ENCODE results near the gene TBC1D13. TPM values are rescaled to one million over a fixed set of nuclear protein-coding genes. Genes with fewer than 3 reads are reported as not detected.
A peak's percentile ranks its signal among the peaks of the same experiment; 100 is the strongest.

Gene TBC1D13
- total and polyA plus RNA-seq, 2 of the 13 experiments (the other 11 are each of a cell fraction or from before 2014, with no cell fraction given), result 17.9 to 19.7 TPM

DNA sequence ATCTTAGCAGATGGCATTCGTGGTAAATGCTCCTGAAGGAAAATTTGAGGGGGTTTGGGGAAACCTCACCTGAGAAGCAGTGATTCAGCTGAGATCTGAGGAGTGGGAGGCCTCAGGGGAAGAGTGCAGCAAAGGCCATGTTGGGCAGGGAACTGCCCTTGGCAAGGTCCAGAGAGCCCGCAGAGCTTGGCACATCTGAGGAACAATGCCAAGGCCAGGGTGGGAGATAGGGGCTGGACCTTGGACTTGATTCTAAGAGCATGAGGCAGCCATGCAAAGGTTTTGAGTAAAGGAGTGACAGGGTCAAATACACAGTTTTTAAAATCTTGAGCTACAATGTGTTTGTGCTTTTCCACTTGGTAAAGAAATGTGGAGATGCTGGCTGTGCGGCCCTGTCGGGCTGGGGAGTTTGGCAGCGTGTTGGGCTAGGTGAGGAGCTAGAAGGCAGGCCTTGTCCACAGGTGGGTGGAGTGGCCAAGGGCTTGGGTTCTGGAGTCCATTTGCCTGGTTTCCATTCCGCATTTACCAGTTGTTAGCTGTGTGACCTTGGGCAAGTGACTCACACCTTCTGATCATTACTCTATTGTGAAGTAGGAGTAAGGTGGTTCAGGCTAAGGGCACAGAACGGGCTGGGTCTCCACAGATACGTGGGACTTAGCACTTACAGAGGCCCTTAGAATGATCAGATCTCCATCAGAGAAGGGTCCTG is 6.1 kb downstream of the TBC1D13 start:
- BruUV-seq (replicated peaks), result no TSS peak
- no peaks in the 10 kb centered on the region for H3K79me2 ChIP-seq (ENCODE audit: insufficient read depth, low read length)
- in situ Hi-C loops (cut with HindIII; ENCODE audit: extremely low pct_ligation_motif_present, low pct_unique_long_range_greater_than_20kb) (no loop called here), intact Hi-C loops (cut with micrococcal nuclease; ENCODE audit: unreplicated experiment) (no loop called here)
- POLR2A ChIA-PET, result no interaction called here
- H3K4me3 ChIP-seq (replicated peaks in 1 of 3; ENCODE audit: insufficient read depth in 1 of 3, low read depth in 2 of 3, low read length in 3 of 3), result no peak overlapping the region
- ATAC-seq, result no peak
- no peaks in the 10 kb centered on the region for H4K20me1 ChIP-seq (ENCODE audit: insufficient read depth, low read length)
- FAIRE-seq, result no peak
- CTCF ChIA-PET (ENCODE audit: low intra/inter-chr PET ratio, low total read pairs), result no interaction called here
- H2AFZ ChIP-seq (ENCODE audit: low read length), result no peak overlapping the region
- 80% methylated on average over 5 of the region's 8 CpGs for WGBS (ENCODE audit: low lambda C conversion rate)
- H3K9me3 ChIP-seq (ENCODE audit: low read length), result no peaks in the 10 kb centered on the region
- peaks cover 14% of the 10 kb centered on the region for H3K4me1 ChIP-seq (ENCODE audit: insufficient read depth, low read length)
- peaks cover 18 to 37% of the 10 kb centered on the region in 2 experiments for H3K36me3 ChIP-seq (replicated peaks in 1 of 2; ENCODE audit: control insufficient read depth in 1 of 2, insufficient read depth in 2 of 2, low read length in 2 of 2)
- no peaks in the 10 kb centered on the region for H3K27me3 ChIP-seq (ENCODE audit: control insufficient read depth in 1 of 2, insufficient read depth in 2 of 2, low read length in 2 of 2)
- DNase-seq (ENCODE audit: low spot score), result no peak
- H3K9ac ChIP-seq (ENCODE audit: insufficient read depth, low read depth, low read length), result 0 out of 2 replicates have a peak overlapping the region, but pooled peaks have one; percentile 22
- no peak overlapping the region for H3K27ac ChIP-seq (ENCODE audit: extremely low read length, insufficient read depth, low read length)
- no peak overlapping the region; the same call in 1 of the 2 replicates for H3K4me2 ChIP-seq (ENCODE audit: low read depth, low read length)
- TF ChIP-seq ZNF572 (CRISPR knock-in tag; IDR thresholded peaks at IDR 0.05) (no peak), ZFYVE20 (CRISPR knock-in tag; IDR thresholded peaks at IDR 0.05; ENCODE audit: borderline replicate concordance, low read depth) (no peak), FOSL2 (CRISPR knock-in tag; IDR thresholded peaks at IDR 0.05) (0 out of 2 replicates have a peak, but pooled peaks have one; percentile 21), REST (IDR thresholded peaks at IDR 0.05; ENCODE audit: borderline replicate concordance in 1 of 2, low read depth in 1 of 2, low read length in 2 of 2) (no peak), ZNF768 (CRISPR knock-in tag; IDR thresholded peaks at IDR 0.05) (peak; percentile 78), ZNF512B (CRISPR knock-in tag; IDR thresholded peaks at IDR 0.05; ENCODE audit: borderline replicate concordance) (no peak), ARNT2 (CRISPR knock-in tag; IDR thresholded peaks at IDR 0.05; ENCODE audit: low read depth) (no peak), BRD4 (CRISPR knock-in tag; IDR thresholded peaks at IDR 0.05) (no peak)
- TF ChIP-seq, protein P1, sequence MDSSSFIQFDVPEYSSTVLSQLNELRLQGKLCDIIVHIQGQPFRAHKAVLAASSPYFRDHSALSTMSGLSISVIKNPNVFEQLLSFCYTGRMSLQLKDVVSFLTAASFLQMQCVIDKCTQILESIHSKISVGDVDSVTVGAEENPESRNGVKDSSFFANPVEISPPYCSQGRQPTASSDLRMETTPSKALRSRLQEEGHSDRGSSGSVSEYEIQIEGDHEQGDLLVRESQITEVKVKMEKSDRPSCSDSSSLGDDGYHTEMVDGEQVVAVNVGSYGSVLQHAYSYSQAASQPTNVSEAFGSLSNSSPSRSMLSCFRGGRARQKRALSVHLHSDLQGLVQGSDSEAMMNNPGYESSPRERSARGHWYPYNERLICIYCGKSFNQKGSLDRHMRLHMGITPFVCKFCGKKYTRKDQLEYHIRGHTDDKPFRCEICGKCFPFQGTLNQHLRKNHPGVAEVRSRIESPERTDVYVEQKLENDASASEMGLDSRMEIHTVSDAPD (CRISPR knock-in tag; IDR thresholded peaks at IDR 0.05), result no peak
